Gastrocnemius medialis (tissue), 4 donors: ENCODE data around the gene NCAN. TPM values are rescaled to one million over a fixed set of nuclear protein-coding genes. Genes with fewer than 3 reads are reported as not detected.

ENCODE experiments used
- ATAC-seq, 2 donors: fragments of 150-250 bp; one replicate each; pipeline ENCODE4 v1.9.1; 2016
- DNase-seq, 2 donors: peaks; one replicate each; pipeline ENCODE4 v3.0.0-alpha.2; 2019
- H3K27ac ChIP-seq, 4 donors: fragments of 200-600 bp; sonication (generic); 1 replicate in 1 of 4; 2 replicates in 3 of 4; pipeline ENCODE4 v1.5.1; 2016 to 2018; ENCODE audit warnings: mild to moderate bottlenecking in 2 of 4, moderate library complexity in 1 of 4
- H3K27me3 ChIP-seq, 3 donors: fragments of 200-600 bp; sonication (generic) in 2 of 3; 1 replicate in 1 of 3; 2 replicates in 2 of 3; pipeline versions ENCODE4 v1.5.1 to v1.6.0; 2016 to 2019; ENCODE audit warnings: mild to moderate bottlenecking in 1 of 3, moderate library complexity in 1 of 3
- H3K36me3 ChIP-seq, 2 donors: fragments of 200-600 bp; sonication (generic) in 1 of 2; one replicate each; pipeline ENCODE4 v1.5.1; 2017 to 2018
- H3K4me1 ChIP-seq, 2 donors: fragments of 200-600 bp; sonication (generic) in 1 of 2; one replicate each; pipeline ENCODE4 v1.5.1; 2016 to 2017; ENCODE audit warnings: mild to moderate bottlenecking in 2 of 2
- H3K4me3 ChIP-seq, 4 donors: fragments of 200-600 bp; sonication (generic) in 3 of 4; 1 replicate in 1 of 4; 2 replicates in 3 of 4; pipeline ENCODE4 v1.5.1; 2016 to 2019; ENCODE audit warnings: mild to moderate bottlenecking in 2 of 4
- H3K9me3 ChIP-seq, 3 donors: fragments of 200-600 bp; sonication (generic) in 2 of 3; 1 replicate in 1 of 3; 2 replicates in 2 of 3; pipeline ENCODE4 v1.5.1; 2016 to 2019
- POLR2A ChIP-seq, 2 donors: fragments of 450-650 bp; IDR thresholded peaks; one replicate each; pipeline ENCODE4 v1.6.1; 2017; ENCODE audit warnings: antibody characterized with exemption in 2 of 2, mild to moderate bottlenecking in 2 of 2, moderate library complexity in 2 of 2
- in situ Hi-C, 4 donors: fragments of 200-750 bp; cut with MboI; loops; one replicate each; pipeline versions ENCODE4 v1.15.0 to v1.8.0; 2017; ENCODE audit warnings: low sequenced_read_pairs in 4 of 4
- intact Hi-C: fragments of 100-400 bp; cut with DNase I; formaldehyde crosslinking; loops from one replicate; pipeline ENCODE4 v1.15.1; 2023; ENCODE audit warnings: low total_unique reads
- total RNA-seq, 4 donors: library from RNA; depleted of rRNA; stranded (reverse); fragments of >200 nt; gene quantifications; one replicate each; pipeline versions ENCODE4 v1.1.0 to v1.2.3, GENCODE V29; 2016
- TF ChIP-seq, protein P1 (sequence below), 5 experiments: fragments of 450-650 bp in 3 of 5; fragments of 200-600 bp in 2 of 5; sonication (generic) in 2 of 5; IDR thresholded peaks in 4 of 5; conservative IDR thresholded peaks in 1 of 5; 1 replicate in 4 of 5; 2 replicates in 1 of 5; pipeline ENCODE4 v1.5.1; 2016 to 2019; ENCODE audit warnings: antibody characterized with exemption in 5 of 5, mild to moderate bottlenecking in 3 of 5, moderate library complexity in 3 of 5

NCAN gene
- total RNA-seq, 4 donors from 2014 or later = not detected

DNA sequence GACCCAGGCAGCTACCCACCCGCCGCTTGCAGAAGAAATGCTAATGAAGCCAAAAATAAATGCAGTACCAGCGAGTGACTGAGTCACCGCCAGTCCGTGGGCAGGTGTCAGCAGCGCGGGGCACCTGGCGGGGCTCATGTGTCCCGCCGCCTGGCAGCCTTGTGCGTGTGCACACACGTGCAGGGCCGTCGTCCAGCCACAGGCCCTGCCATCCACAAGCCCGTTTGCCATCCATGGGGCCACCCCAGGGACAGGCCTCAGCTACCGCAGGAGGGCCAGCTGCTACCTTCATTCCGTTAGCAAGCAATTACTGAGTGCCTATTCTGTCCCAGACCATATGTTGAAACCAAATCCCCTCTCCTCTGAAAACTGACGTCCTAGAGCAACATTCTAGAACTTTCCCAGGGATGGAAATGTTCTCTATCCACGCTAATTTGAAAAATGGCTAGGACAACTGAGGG lies 20.5 kb downstream of the NCAN start:
- Histone ChIP-seq H3K4me3 (no peak overlapping the region), H3K27me3 (peaks cover 13 to 39% (median 19%) of the 10 kb centered on the region in 3 donors), H3K36me3 (no peaks in the 10 kb centered on the region), H3K27ac (no peak overlapping the region), H3K4me1 (no peaks in the 10 kb centered on the region), H3K9me3 (peaks cover 0 to 23% (median 9%) of the 10 kb centered on the region in 3 donors)
- in situ Hi-C loops (no loop called here), intact Hi-C loops (no loop called here)
- TF ChIP-seq POLR2A (IDR thresholded peaks at IDR 0.05) = no peak
- TF ChIP-seq, protein P1, sequence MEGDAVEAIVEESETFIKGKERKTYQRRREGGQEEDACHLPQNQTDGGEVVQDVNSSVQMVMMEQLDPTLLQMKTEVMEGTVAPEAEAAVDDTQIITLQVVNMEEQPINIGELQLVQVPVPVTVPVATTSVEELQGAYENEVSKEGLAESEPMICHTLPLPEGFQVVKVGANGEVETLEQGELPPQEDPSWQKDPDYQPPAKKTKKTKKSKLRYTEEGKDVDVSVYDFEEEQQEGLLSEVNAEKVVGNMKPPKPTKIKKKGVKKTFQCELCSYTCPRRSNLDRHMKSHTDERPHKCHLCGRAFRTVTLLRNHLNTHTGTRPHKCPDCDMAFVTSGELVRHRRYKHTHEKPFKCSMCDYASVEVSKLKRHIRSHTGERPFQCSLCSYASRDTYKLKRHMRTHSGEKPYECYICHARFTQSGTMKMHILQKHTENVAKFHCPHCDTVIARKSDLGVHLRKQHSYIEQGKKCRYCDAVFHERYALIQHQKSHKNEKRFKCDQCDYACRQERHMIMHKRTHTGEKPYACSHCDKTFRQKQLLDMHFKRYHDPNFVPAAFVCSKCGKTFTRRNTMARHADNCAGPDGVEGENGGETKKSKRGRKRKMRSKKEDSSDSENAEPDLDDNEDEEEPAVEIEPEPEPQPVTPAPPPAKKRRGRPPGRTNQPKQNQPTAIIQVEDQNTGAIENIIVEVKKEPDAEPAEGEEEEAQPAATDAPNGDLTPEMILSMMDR (IDR thresholded peaks at IDR 0.05 in 4 of 5, conservative IDR thresholded peaks at IDR 0.05 in 1 of 5) = no peak
- DNase-seq = no peak
- no peak for ATAC-seq

- Histone ChIP-seq H3K27ac (no peak overlapping the region), H3K36me3 (no peaks in the 10 kb centered on the region), H3K4me1 (no peaks in the 10 kb centered on the region), H3K27me3 (peaks cover under 1 to 30% (median 4%) of the 10 kb centered on the region in 3 donors), H3K4me3 (no peak overlapping the region), H3K9me3 (peaks cover 0 to 23% (median 9%) of the 10 kb centered on the region in 3 donors)
- in situ Hi-C loops = no loop called here
- TF ChIP-seq, protein P1 (IDR thresholded peaks at IDR 0.05 in 4 of 5, conservative IDR thresholded peaks at IDR 0.05 in 1 of 5) = no peak
- no peak for TF ChIP-seq POLR2A (IDR thresholded peaks at IDR 0.05)
- ATAC-seq (no peak), DNase-seq (no peak)
- intact Hi-C loops = no loop called here
Measured at GRCh38 chr19:19234220-19234816, 22.6 kb downstream of the NCAN start.

DNA sequence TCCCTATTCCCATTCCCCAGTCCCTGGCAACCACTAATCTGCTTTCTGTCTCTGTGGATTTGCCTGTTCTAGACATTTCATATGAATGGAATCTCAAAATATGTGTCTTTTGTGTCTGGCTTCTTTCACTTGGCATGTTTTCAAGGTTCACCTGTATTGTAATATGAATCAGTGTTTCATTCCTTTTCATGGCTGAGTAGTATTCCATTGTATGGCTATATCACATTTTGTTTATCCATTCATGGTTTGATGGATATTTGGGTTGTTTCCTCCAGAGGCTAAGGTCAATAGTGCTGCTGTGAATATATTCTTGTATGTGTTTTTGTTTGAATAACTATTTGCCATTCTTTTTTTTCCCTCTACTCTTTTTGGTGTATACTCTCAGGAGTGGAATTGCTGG lies 24.4 kb downstream of the NCAN start:
- Histone ChIP-seq H3K36me3 (no peaks in the 10 kb centered on the region), H3K4me3 (no peak overlapping the region), H3K4me1 (no peaks in the 10 kb centered on the region), H3K9me3 (peaks cover 0 to 23% (median 9%) of the 10 kb centered on the region in 3 donors), H3K27ac (no peak overlapping the region), H3K27me3 (peaks cover 0 to 30% (median 15%) of the 10 kb centered on the region in 3 donors)
- ATAC-seq (no peak), DNase-seq (no peak)
- TF ChIP-seq POLR2A (IDR thresholded peaks at IDR 0.05) = no peak
- TF ChIP-seq, protein P1 (IDR thresholded peaks at IDR 0.05 in 4 of 5, conservative IDR thresholded peaks at IDR 0.05 in 1 of 5) = no peak
- in situ Hi-C loops = no loop called here
- intact Hi-C loops = no loop called here

GRCh38 chr19:19238126-19238894 lies 26.6 kb downstream of the NCAN start:
- DNase-seq (no peak), ATAC-seq (no peak)
- Histone ChIP-seq H3K4me3 (no peak overlapping the region), H3K9me3 (peaks cover 0 to 23% (median 9%) of the 10 kb centered on the region in 3 donors), H3K4me1 (no peaks in the 10 kb centered on the region), H3K27ac (no peak overlapping the region), H3K27me3 (peaks cover 0 to 22% (median 11%) of the 10 kb centered on the region in 3 donors), H3K36me3 (no peaks in the 10 kb centered on the region)
- intact Hi-C loops (no loop called here), in situ Hi-C loops (no loop called here)
- TF ChIP-seq, protein P1 (IDR thresholded peaks at IDR 0.05 in 4 of 5, conservative IDR thresholded peaks at IDR 0.05 in 1 of 5) = no peak
- no peak for TF ChIP-seq POLR2A (IDR thresholded peaks at IDR 0.05)
